Measurements from ENCODE around the gene TBPL1. TPM values are rescaled to one million over a fixed set of nuclear protein-coding genes. Genes with fewer than 3 reads are reported as not detected.
A peak's percentile ranks its signal among the peaks of the same experiment; 100 is the strongest.

The TBPL1 gene
- total RNA-seq, 1 donor from 2014 or later: 40.0 TPM

DNA sequence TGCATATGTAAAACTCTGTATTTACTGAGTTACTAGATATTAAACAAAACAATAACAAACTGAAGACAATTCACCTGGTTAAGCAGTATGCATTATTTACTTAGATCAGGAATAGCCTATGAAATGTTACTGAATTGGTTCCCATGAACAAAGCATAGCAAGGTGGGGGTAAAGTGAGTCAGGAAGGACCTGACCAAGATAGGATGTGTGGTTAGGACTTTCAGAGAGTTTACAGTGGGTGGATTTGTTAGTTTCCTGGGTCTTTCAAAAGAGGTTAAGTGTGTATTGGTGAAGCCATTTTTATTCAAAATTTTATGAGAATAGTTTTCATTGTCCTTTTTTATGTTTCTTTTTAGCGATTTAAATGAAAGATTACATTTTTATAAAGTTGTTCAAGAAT, 32.9 kb downstream of the TBPL1 start:
- Mint-ChIP-seq H3K4me3 (ENCODE audit: unreplicated experiment) (no peak overlapping the region), H3K27me3 (ENCODE audit: unreplicated experiment) (peaks cover 2% of the 10 kb centered on the region), H3K4me1 (ENCODE audit: unreplicated experiment) (peaks cover 12% of the 10 kb centered on the region), H3K9me3 (ENCODE audit: unreplicated experiment) (no peaks in the 10 kb centered on the region), H3K27ac (ENCODE audit: unreplicated experiment) (peak overlapping the region; percentile 9), H3K36me3 (ENCODE audit: low read depth, unreplicated experiment) (peaks cover 7% of the 10 kb centered on the region)
- no peak for DNase-seq (ENCODE audit: low spot score)
- TF ChIP-seq, protein P1, sequence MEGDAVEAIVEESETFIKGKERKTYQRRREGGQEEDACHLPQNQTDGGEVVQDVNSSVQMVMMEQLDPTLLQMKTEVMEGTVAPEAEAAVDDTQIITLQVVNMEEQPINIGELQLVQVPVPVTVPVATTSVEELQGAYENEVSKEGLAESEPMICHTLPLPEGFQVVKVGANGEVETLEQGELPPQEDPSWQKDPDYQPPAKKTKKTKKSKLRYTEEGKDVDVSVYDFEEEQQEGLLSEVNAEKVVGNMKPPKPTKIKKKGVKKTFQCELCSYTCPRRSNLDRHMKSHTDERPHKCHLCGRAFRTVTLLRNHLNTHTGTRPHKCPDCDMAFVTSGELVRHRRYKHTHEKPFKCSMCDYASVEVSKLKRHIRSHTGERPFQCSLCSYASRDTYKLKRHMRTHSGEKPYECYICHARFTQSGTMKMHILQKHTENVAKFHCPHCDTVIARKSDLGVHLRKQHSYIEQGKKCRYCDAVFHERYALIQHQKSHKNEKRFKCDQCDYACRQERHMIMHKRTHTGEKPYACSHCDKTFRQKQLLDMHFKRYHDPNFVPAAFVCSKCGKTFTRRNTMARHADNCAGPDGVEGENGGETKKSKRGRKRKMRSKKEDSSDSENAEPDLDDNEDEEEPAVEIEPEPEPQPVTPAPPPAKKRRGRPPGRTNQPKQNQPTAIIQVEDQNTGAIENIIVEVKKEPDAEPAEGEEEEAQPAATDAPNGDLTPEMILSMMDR (IDR thresholded peaks at IDR 0.05; ENCODE audit: unreplicated experiment): no peak

DNA sequence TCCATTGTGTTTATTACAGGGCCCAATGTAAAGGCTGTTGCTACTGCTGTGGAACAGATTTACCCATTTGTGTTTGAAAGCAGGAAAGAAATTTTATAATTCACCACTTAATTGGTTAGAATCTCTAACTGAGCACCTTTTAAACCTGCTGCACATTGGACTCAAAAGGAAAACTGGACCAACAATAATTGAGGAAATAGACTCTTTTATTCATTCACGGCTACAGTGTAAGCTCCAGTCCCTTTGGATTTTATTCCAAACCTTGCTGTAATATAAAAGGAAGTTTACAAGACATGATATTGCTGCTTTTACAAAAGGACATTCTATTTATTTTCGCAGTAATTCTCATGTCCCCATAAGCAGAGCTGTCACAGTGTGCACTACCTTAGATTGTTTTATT, 33.9 kb downstream of the TBPL1 start:
- TF ChIP-seq, protein P1 (IDR thresholded peaks at IDR 0.05; ENCODE audit: unreplicated experiment): no peak
- H3K27me3 Mint-ChIP-seq (ENCODE audit: unreplicated experiment): peaks cover 2% of the 10 kb centered on the region
- peaks cover 12% of the 10 kb centered on the region for H3K4me1 Mint-ChIP-seq (ENCODE audit: unreplicated experiment)
- H3K27ac Mint-ChIP-seq (ENCODE audit: unreplicated experiment): no peak overlapping the region
- H3K9me3 Mint-ChIP-seq (ENCODE audit: unreplicated experiment): no peaks in the 10 kb centered on the region
- no peak overlapping the region for H3K4me3 Mint-ChIP-seq (ENCODE audit: unreplicated experiment)
- DNase-seq (ENCODE audit: low spot score): no peak
- peaks cover 7% of the 10 kb centered on the region for H3K36me3 Mint-ChIP-seq (ENCODE audit: low read depth, unreplicated experiment)

DNA sequence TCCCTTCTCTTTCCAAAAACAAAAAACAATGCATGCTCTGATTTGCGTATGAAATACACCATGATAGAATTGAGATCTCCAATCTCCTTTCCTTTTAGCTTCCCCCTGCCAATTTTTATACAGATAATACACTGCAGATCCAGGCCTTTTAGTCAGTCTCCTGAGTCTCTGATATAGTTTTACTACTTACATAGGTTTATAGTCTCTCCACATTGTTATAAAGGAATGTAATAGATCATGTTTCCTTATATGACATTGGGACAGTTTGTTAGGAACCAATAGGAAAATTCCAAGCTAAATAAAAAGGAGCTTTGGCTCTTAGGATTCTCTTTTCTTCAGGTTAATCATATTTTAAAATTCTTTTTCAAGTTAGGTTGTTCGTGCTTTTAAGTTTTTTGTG, 36.5 kb downstream of the TBPL1 start:
- Mint-ChIP-seq H3K4me3 (ENCODE audit: unreplicated experiment) (no peak overlapping the region), H3K36me3 (ENCODE audit: low read depth, unreplicated experiment) (no peaks in the 10 kb centered on the region), H3K4me1 (ENCODE audit: unreplicated experiment) (peaks cover 6% of the 10 kb centered on the region), H3K27me3 (ENCODE audit: unreplicated experiment) (no peaks in the 10 kb centered on the region), H3K9me3 (ENCODE audit: unreplicated experiment) (no peaks in the 10 kb centered on the region), H3K27ac (ENCODE audit: unreplicated experiment) (no peak overlapping the region)
- no peak for DNase-seq (ENCODE audit: low spot score)
- TF ChIP-seq, protein P1 (IDR thresholded peaks at IDR 0.05; ENCODE audit: unreplicated experiment): no peak

DNA sequence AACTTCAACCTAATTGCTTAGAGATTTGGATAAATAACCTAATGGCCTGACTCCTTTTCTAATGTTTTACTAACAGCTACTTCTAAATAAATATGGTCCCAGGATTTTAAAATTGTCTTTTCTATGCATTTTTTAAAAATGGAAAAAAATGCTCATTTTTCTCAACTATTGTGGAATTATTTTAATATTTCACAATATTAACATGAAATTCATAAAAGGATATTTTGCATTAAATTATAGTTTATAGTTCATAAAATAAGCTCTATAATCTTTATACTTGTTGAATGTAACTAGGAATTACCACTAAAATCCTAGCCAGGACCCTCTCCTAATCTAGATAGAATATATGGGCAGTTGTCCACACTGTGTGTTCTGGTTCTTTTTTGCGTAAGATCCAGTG, 37.3 kb downstream of the TBPL1 start:
- Mint-ChIP-seq H3K36me3 (ENCODE audit: low read depth, unreplicated experiment) (no peaks in the 10 kb centered on the region), H3K27ac (ENCODE audit: unreplicated experiment) (no peak overlapping the region), H3K9me3 (ENCODE audit: unreplicated experiment) (no peaks in the 10 kb centered on the region), H3K4me1 (ENCODE audit: unreplicated experiment) (peaks cover 6% of the 10 kb centered on the region), H3K4me3 (ENCODE audit: unreplicated experiment) (no peak overlapping the region), H3K27me3 (ENCODE audit: unreplicated experiment) (no peaks in the 10 kb centered on the region)
- DNase-seq (ENCODE audit: low spot score): no peak
- TF ChIP-seq, protein P1 (IDR thresholded peaks at IDR 0.05; ENCODE audit: unreplicated experiment): no peak

DNA sequence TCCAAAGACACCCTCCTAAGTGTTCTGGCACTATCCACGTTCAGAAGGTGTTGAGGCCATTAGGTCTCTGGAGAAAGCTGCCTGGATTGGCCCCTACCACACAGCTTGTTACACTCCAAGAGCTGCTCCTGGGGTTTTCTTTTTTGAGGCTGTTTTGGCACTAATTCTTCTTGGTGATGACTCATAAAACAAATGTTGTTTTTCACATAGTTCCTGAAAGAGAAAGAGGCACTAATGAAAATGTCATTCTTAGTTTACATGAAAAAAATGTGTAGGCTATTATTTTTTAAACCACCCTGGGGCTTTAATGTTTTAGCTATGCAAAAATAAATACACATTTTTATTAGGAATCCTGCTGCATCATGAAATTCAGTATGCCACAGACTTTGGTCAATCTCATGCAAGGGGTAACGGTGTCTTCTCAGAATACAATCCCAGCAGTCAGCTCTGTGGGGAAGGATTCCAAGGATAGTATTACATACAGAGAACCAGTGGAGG, 38.1 kb downstream of the TBPL1 start:
- H3K27me3 Mint-ChIP-seq (ENCODE audit: unreplicated experiment): no peaks in the 10 kb centered on the region
- H3K27ac Mint-ChIP-seq (ENCODE audit: unreplicated experiment): no peak overlapping the region
- H3K36me3 Mint-ChIP-seq (ENCODE audit: low read depth, unreplicated experiment): no peaks in the 10 kb centered on the region
- no peak for DNase-seq (ENCODE audit: low spot score)
- no peak overlapping the region for H3K4me3 Mint-ChIP-seq (ENCODE audit: unreplicated experiment)
- no peaks in the 10 kb centered on the region for H3K9me3 Mint-ChIP-seq (ENCODE audit: unreplicated experiment)
- TF ChIP-seq, protein P1 (IDR thresholded peaks at IDR 0.05; ENCODE audit: unreplicated experiment): no peak
- peaks cover 6% of the 10 kb centered on the region for H3K4me1 Mint-ChIP-seq (ENCODE audit: unreplicated experiment)

Data from endothelial cell (in vitro differentiated cells).